CD4-positive, alpha-beta T cell (primary cell): Measurements from ENCODE around the gene GTF2IRD1. TPM values are rescaled to one million over a fixed set of nuclear protein-coding genes. Genes with fewer than 3 reads are reported as not detected.
"Not testable (repeated sequence)": the region's sequence is repeated elsewhere in the genome, so short reads cannot be mapped to it uniquely, and the experiment has no call there.

ENCODE experiments used
- ATAC-seq: fragments of 200-7000 bp; cut with Tn5 transposase; one replicate; pipeline ENCODE4 v1.10.0; 2022; ENCODE audit warnings: mild to moderate bottlenecking; ENCODE audit not compliant: poor library complexity
- CTCF ChIA-PET: fragments of 350-600 bp; sonication (Branson Sonifier 250); formaldehyde crosslinking; loops from one replicate; lab custom pipeline; 2021; ENCODE audit warnings: antibody characterized with exemption, inconsistent platforms; lab: Charles Lee
- POLR2A ChIA-PET: fragments of 350-600 bp; sonication (Branson Sonifier 250); formaldehyde crosslinking; loops from one replicate; lab custom pipeline; 2021; ENCODE audit warnings: antibody characterized with exemption, inconsistent platforms; lab: Charles Lee
- DNase-seq, 14 experiments: peaks; one replicate each; pipeline ENCODE4 v3.0.0-alpha.2; 2013 to 2020; ENCODE audit warnings: mixed read lengths in 2 of 14
- H3K27ac ChIP-seq, 2 donors: one replicate each; pipeline versions ENCODE4 v1.5.1 to v1.7.0; 2013; ENCODE audit warnings: low read length in 2 of 2, low read depth in 1 of 2, mild to moderate bottlenecking in 1 of 2
- H3K27me3 ChIP-seq, 2 experiments: 1 replicate in 1 of 2; 2 replicates in 1 of 2; pipeline versions ENCODE4 v1.6.1 to v1.7.0; 2013; ENCODE audit warnings: low read length in 2 of 2, control low read depth in 1 of 2, mild to moderate bottlenecking in 1 of 2, moderate library complexity in 1 of 2; ENCODE audit not compliant: insufficient read depth in 2 of 2, control insufficient read depth in 1 of 2
- H3K36me3 ChIP-seq: one replicate; pipeline ENCODE4 v1.6.1; 2013; ENCODE audit warnings: low read length, control low read depth; ENCODE audit not compliant: insufficient read depth
- H3K4me1 ChIP-seq: one replicate; pipeline ENCODE4 v1.6.1; 2013; ENCODE audit warnings: low read length, control low read depth; ENCODE audit not compliant: insufficient read depth
- H3K4me3 ChIP-seq: one replicate; pipeline ENCODE4 v1.5.1; 2013; ENCODE audit warnings: mild to moderate bottlenecking, low read length, moderate library complexity
- H3K9me3 ChIP-seq, 2 experiments: 1 replicate in 1 of 2; 2 replicates in 1 of 2; pipeline versions ENCODE4 v1.6.1 to v1.7.0; 2013; ENCODE audit warnings: low read length in 2 of 2, mild to moderate bottlenecking in 2 of 2, control low read depth in 1 of 2, moderate library complexity in 1 of 2; ENCODE audit not compliant: control insufficient read depth in 1 of 2, insufficient read depth in 1 of 2
- H3K27ac Mint-ChIP-seq: one replicate; pipeline ENCODE4 v1.8.0; 2020; ENCODE audit warnings: mixed read lengths
- H3K27me3 Mint-ChIP-seq: one replicate; pipeline ENCODE4 v1.8.0; 2021; ENCODE audit warnings: mixed read lengths
- H3K36me3 Mint-ChIP-seq: one replicate; pipeline ENCODE4 v1.8.0; 2021; ENCODE audit warnings: low read depth, mixed read lengths
- H3K4me1 Mint-ChIP-seq: one replicate; pipeline ENCODE4 v1.8.0; 2021; ENCODE audit warnings: low read depth, mixed read lengths
- H3K4me3 Mint-ChIP-seq: one replicate; pipeline ENCODE4 v1.8.0; 2020; ENCODE audit warnings: mild to moderate bottlenecking, mixed read lengths
- H3K9me3 Mint-ChIP-seq: one replicate; pipeline ENCODE4 v1.8.0; 2020; ENCODE audit warnings: mixed read lengths
- CTCF ChIP-seq: fragments of 200-600 bp; IDR thresholded peaks from one replicate; pipeline ENCODE4 v1.8.0; 2022; ENCODE audit warnings: antibody characterized with exemption, mild to moderate bottlenecking
- intact Hi-C, 2 experiments: fragments of 100-400 bp; cut with DNase I in 1 of 2; cut with micrococcal nuclease in 1 of 2; formaldehyde crosslinking; loops; one replicate each; pipeline versions ENCODE4 v1.15.1 to v1.9.0; 2023 to 2025; cut with DNase I, micrococcal nuclease
- total RNA-seq, 174 experiments: library from RNA in 2 of 174; stranded (reverse) in 2 of 174; gene quantifications; one replicate each; pipeline ENCODE4 v1.2.3 and lab custom pipeline; 2021 to 2026

GTF2IRD1 gene
- total RNA-seq, 2 experiments from 2014 or later = 0.74 to 1.2 TPM

DNA sequence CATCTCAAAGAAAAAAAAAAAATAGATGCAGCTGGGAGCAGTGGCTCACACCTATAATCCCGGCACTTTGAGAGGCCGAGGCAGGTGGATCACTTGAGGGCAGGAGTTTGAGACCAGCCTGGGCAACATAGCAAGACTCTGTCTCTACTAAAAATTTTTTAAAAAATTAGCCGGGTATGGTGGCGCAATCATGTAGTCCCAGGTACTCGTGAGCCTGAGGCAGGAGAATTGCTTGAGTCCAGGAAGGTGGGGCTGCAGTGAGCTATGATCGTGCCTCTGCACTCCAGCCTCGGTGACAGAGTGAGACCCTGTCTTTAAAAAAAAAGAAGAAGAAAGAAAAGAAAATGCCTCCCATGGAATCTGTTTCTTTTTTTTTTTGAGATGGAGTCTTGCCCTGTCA, 31.9 kb downstream of the GTF2IRD1 start:
- H3K36me3 ChIP-seq = no peaks in the 10 kb centered on the region
- no peak overlapping the region for H3K27ac Mint-ChIP-seq
- peaks cover 7% of the 10 kb centered on the region for H3K27me3 Mint-ChIP-seq
- H3K27me3 ChIP-seq = peaks cover 1 to 3% of the 10 kb centered on the region in 2 experiments
- no peaks in the 10 kb centered on the region for H3K9me3 ChIP-seq
- intact Hi-C loops = no loop called here
- H3K4me1 Mint-ChIP-seq = no peaks in the 10 kb centered on the region
- no peak for DNase-seq
- no peak overlapping the region for H3K4me3 Mint-ChIP-seq
- POLR2A ChIA-PET = no interaction called here
- CTCF ChIA-PET = no interaction called here
- H3K9me3 Mint-ChIP-seq = no peaks in the 10 kb centered on the region
- TF ChIP-seq CTCF = no peak
- no peak for ATAC-seq
- H3K4me1 ChIP-seq = no peaks in the 10 kb centered on the region
- H3K36me3 Mint-ChIP-seq = no peaks in the 10 kb centered on the region
- H3K4me3 ChIP-seq = no peak overlapping the region
- H3K27ac ChIP-seq = no peak overlapping the region

DNA sequence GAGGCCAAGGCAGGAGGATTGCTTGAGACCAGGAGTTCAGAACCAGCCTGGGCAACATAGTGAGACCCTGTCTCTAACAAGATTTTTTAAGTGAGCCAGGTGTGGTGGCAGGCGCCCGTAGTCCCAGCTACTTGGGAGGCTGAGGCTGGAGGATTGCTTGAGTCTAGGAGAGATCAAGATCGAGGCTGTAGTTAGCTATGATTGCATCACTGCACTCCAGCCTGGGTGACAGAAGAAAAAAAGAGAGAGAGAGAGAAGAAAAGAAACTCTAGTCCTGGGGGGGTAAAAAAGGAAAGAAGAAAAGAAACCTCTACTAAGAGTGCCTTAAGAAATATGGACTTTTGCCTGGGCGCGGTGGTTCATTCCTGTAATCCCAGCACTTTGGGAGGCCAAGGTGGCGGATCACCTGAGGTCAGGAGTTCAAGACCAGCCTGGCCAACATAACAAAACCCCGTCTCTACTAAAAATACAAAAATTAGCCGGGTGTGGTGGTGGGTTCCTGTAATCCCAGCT, 34.9 kb downstream of the GTF2IRD1 start:
- H3K27me3 ChIP-seq, H3K4me1 Mint-ChIP-seq, H3K36me3 ChIP-seq, H3K9me3 Mint-ChIP-seq, CTCF ChIA-PET, H3K9me3 ChIP-seq, H3K4me3 ChIP-seq, ATAC-seq, H3K4me1 ChIP-seq, H3K27ac ChIP-seq, H3K27ac Mint-ChIP-seq, DNase-seq, POLR2A ChIA-PET, H3K4me3 Mint-ChIP-seq, intact Hi-C loops, H3K36me3 Mint-ChIP-seq, H3K27me3 Mint-ChIP-seq: not testable (repeated sequence)

- no peak for TF ChIP-seq CTCF
- no peak overlapping the region for H3K4me3 ChIP-seq
- ChIA-PET POLR2A (no interaction called here), CTCF (no interaction called here)
- no peak for DNase-seq
- no peaks in the 10 kb centered on the region for H3K36me3 ChIP-seq
- Mint-ChIP-seq H3K9me3 (no peaks in the 10 kb centered on the region), H3K27ac (no peak overlapping the region), H3K4me1 (no peaks in the 10 kb centered on the region), H3K4me3 (no peak overlapping the region), H3K36me3 (no peaks in the 10 kb centered on the region), H3K27me3 (no peaks in the 10 kb centered on the region)
- peaks cover 0 to 4% of the 10 kb centered on the region in 2 experiments for H3K9me3 ChIP-seq
- no peak overlapping the region for H3K27ac ChIP-seq
- H3K27me3 ChIP-seq = no peaks in the 10 kb centered on the region
- no peak for ATAC-seq
- intact Hi-C loops = no loop called here
- no peaks in the 10 kb centered on the region for H3K4me1 ChIP-seq
Observed at GRCh38 chr7:74489997-74490945, 36.6 kb downstream of the GTF2IRD1 start.

DNA sequence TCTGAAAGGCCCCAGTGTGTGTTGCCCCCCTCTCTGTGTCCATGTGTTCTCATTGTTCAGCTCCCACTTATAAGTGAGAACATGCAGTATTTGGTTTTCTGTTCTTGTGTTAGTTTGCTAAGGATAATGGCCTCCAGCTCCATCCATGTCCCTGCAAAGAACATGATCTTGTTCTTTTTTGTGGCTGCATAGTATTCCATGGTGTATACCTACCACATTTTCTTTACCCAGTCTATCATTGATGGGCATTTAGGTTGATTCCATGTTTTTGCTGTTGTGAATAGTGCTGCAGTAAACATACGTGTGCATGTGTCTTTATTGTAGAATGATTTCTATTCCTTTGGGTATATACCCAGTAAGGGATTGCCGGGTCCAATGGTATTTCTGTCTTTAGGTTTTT, 37.8 kb downstream of the GTF2IRD1 start:
- CTCF ChIA-PET, H3K27ac Mint-ChIP-seq, H3K4me3 ChIP-seq, H3K9me3 Mint-ChIP-seq, ATAC-seq, H3K27me3 Mint-ChIP-seq, DNase-seq, POLR2A ChIA-PET, H3K36me3 ChIP-seq, H3K4me1 ChIP-seq, H3K9me3 ChIP-seq, H3K27me3 ChIP-seq, H3K36me3 Mint-ChIP-seq, intact Hi-C loops, H3K27ac ChIP-seq, H3K4me1 Mint-ChIP-seq, H3K4me3 Mint-ChIP-seq: not testable (repeated sequence)
